GM12872 (cell line): Measurements from ENCODE around the gene WDR6.

Experiments
- TF ChIP-seq, protein P1 (sequence below): IDR thresholded peaks from 3 replicates; pipeline ENCODE4 v1.5.1; 2011; ENCODE audit warnings: low read depth, mild to moderate bottlenecking, low read length, moderate library complexity; ENCODE audit not compliant: insufficient read depth

The WDR6 gene

DNA sequence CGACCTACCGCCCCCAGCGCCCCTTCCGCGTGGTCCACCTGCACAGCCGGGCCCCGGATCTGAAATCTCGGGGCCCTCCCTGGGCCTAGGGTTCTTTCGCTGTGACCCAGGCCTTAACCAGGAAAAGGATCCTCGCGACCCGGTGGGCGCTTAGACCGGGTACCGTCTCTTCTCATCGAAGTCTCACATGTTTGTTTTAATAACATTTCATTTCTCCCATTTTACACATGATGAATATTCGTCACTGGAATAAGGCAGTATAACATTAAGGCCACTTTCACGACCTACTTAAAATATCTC, 11.5 kb downstream of the WDR6 start:
- TF ChIP-seq, protein P1, sequence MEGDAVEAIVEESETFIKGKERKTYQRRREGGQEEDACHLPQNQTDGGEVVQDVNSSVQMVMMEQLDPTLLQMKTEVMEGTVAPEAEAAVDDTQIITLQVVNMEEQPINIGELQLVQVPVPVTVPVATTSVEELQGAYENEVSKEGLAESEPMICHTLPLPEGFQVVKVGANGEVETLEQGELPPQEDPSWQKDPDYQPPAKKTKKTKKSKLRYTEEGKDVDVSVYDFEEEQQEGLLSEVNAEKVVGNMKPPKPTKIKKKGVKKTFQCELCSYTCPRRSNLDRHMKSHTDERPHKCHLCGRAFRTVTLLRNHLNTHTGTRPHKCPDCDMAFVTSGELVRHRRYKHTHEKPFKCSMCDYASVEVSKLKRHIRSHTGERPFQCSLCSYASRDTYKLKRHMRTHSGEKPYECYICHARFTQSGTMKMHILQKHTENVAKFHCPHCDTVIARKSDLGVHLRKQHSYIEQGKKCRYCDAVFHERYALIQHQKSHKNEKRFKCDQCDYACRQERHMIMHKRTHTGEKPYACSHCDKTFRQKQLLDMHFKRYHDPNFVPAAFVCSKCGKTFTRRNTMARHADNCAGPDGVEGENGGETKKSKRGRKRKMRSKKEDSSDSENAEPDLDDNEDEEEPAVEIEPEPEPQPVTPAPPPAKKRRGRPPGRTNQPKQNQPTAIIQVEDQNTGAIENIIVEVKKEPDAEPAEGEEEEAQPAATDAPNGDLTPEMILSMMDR = no peak

- TF ChIP-seq, protein P1 = no peak
These were observed 12.7 kb downstream of the WDR6 start for GRCh38 chr3:49019941-49020329.

GRCh38 chr3:49020330-49021212, 13.4 kb downstream of the WDR6 start:
- TF ChIP-seq, protein P1 = no peak

DNA sequence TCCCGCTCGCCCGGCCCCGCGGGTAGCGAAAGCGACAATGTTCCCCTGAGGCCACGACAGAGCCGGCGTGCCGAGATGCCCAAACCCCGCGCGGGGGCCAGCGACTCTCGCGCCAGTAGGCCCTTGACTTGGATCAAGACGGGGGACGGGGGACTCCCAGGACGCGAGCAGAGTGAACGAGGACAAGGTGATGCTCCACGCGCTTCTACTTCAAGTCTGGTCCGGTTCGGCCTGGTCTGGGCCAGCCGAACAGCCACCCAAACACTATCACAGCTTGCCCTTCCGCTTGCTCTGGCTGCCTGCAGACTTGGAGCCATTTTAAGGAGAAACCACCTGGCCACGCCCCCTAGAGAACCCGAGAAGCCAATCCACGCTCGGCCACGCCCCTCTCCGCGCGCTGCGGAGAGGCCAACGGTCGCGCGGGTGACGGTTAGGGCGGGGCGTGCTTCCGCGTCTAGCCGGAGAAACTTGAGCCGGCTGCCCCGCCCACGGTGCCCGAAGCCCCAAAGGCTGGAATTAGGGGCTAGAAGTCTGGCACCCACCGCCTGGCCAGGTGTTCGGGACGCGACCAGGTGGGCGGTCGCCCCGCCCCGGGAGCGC, 14.1 kb downstream of the WDR6 start:
- TF ChIP-seq, protein P1 = no peak

GRCh38 chr3:49021813-49022687, 14.9 kb downstream of the WDR6 start, which contains the start of gene NDUFAF3:
Gene NDUFAF3, plus strand, starts transcription at chr3:49022121. Its CDS starts 24 bp downstream, at chr3:49022145.
- TF ChIP-seq, protein P1 = peak; percentile 94

DNA sequence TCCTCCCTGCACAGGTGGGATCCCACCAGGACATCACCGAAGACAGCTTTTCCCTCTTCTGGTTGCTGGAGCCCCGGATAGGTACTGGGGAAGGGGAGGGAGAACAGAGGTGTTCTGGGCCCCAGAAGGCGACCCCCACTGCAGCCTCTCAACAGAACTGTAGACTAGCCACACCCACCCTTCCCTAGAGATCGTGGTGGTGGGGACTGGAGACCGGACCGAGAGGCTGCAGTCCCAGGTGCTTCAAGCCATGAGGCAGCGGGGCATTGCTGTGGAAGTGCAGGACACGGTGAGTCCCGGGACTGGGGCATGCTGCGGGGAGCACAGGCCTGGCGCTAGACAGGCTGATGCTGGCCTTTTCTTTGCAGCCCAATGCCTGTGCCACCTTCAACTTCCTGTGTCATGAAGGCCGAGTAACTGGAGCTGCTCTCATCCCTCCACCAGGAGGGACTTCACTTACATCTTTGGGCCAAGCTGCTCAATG, 15.5 kb downstream of the WDR6 start:
- TF ChIP-seq, protein P1 = no peak

- TF ChIP-seq, protein P1 = no peak
These were observed 16.6 kb downstream of the WDR6 start for GRCh38 chr3:49023775-49024174.
